SK-N-SH (cell line): ENCODE results near the gene GNPTAB. TPM values are rescaled to one million over a fixed set of nuclear protein-coding genes. Genes with fewer than 3 reads are reported as not detected.

Experiments used
- CTCF ChIA-PET: fragments of 300-600, 350-600 bp; formaldehyde crosslinking; extraction: SDS; loops from one replicate; lab custom pipeline; 2021; lab: Yijun Ruan, JAX
- POLR2A ChIA-PET: fragments of 350-600 bp; sonication (Branson Sonifier 250); formaldehyde crosslinking; extraction: SDS; loops from one replicate; lab custom pipeline; 2020; ENCODE audit warnings: antibody characterized with exemption, inconsistent platforms; lab: Yijun Ruan, JAX
- DNase-seq: peaks from one replicate; pipeline ENCODE4 v3.0.0; 2012
- H2AFZ ChIP-seq: fragments of 200-600 bp; sonication (generic); 2 replicates; pipeline ENCODE4 v1.8.1; 2016; ENCODE audit warnings: antibody characterized with exemption, mild to moderate bottlenecking, low read depth
- H3F3A ChIP-seq: fragments of 200-600 bp; sonication (generic); replicated peaks from 2 replicates; pipeline ENCODE3; 2016; ENCODE audit warnings: antibody characterized with exemption, mild to moderate bottlenecking; ENCODE audit not compliant: insufficient read depth
- H3K27ac ChIP-seq, 2 experiments: fragments of 200-500 bp in 1 of 2; fragments of 200-600 bp in 1 of 2; sonication (Bioruptor generic) in 1 of 2; sonication (generic), shearing (Covaris generic) in 1 of 2; 2 replicates each; pipeline versions ENCODE4 v1.5.1 to v1.6.1; 2014 to 2016; ENCODE audit warnings: low read depth in 2 of 2, inconsistent platforms in 1 of 2, low read length in 1 of 2, mild to moderate bottlenecking in 1 of 2, mixed read lengths in 1 of 2
- H3K27me3 ChIP-seq: fragments of 200-600 bp; sonication (generic), shearing (Covaris generic); 2 replicates; pipeline ENCODE4 v1.6.1; 2016; ENCODE audit warnings: mixed run types; ENCODE audit not compliant: insufficient read depth
- H3K36me3 ChIP-seq, 2 experiments: fragments of 200-500 bp in 1 of 2; fragments of 200-600 bp in 1 of 2; sonication (Bioruptor generic) in 1 of 2; sonication (generic) in 1 of 2; replicated peaks in 1 of 2; 2 replicates each; pipeline versions ENCODE3 to v1.5.1; 2014 to 2016; ENCODE audit warnings: low read length in 1 of 2, mild to moderate bottlenecking in 1 of 2; ENCODE audit not compliant: insufficient read depth in 2 of 2, control insufficient read depth in 1 of 2
- H3K4me1 ChIP-seq, 2 experiments: fragments of 200-500 bp in 1 of 2; fragments of 200-600 bp in 1 of 2; sonication (Bioruptor generic) in 1 of 2; sonication (generic), shearing (Covaris generic) in 1 of 2; 2 replicates each; pipeline versions ENCODE4 v1.5.1 to v1.6.1; 2014 to 2016; ENCODE audit warnings: low read depth in 1 of 2, low read length in 1 of 2, mixed run types in 1 of 2; ENCODE audit not compliant: insufficient read depth in 2 of 2, control insufficient read depth in 1 of 2
- H3K4me2 ChIP-seq: fragments of 200-600 bp; sonication (generic), shearing (Covaris generic); 2 replicates; pipeline ENCODE4 v1.6.1; 2017; ENCODE audit warnings: mixed run types
- H3K4me3 ChIP-seq, 2 experiments: fragments of 200-500 bp in 1 of 2; fragments of 200-600 bp in 1 of 2; sonication (Bioruptor generic) in 1 of 2; sonication (generic), shearing (Covaris generic) in 1 of 2; 2 replicates each; pipeline versions ENCODE4 v1.5.1 to v1.8.1; 2014 to 2016; ENCODE audit warnings: low read depth in 2 of 2, inconsistent platforms in 1 of 2, low read length in 1 of 2, mild to moderate bottlenecking in 1 of 2, mixed read lengths in 1 of 2, moderate library complexity in 1 of 2
- H3K79me2 ChIP-seq: fragments of 200-600 bp; sonication (generic); 2 replicates; pipeline ENCODE4 v1.8.1; 2017; ENCODE audit warnings: mild to moderate bottlenecking; ENCODE audit not compliant: insufficient read depth
- H3K9ac ChIP-seq: fragments of 200-600 bp; sonication (generic); 2 replicates; pipeline ENCODE4 v1.6.1; 2017; ENCODE audit warnings: mixed run types
- H3K9me2 ChIP-seq: fragments of 200-600 bp; sonication (generic); 2 replicates; pipeline ENCODE4 v1.6.1; 2017; ENCODE audit warnings: mixed run types
- H3K9me3 ChIP-seq: fragments of 200-600 bp; sonication (generic); 2 replicates; pipeline ENCODE4 v1.6.1; 2017; ENCODE audit warnings: mixed run types, mild to moderate bottlenecking, moderate library complexity
- H4K20me1 ChIP-seq: fragments of 200-600 bp; sonication (generic); 2 replicates; pipeline ENCODE4 v1.6.1; 2017; ENCODE audit warnings: mild to moderate bottlenecking, mixed run types; ENCODE audit not compliant: insufficient read depth
- ELF1 ChIP-seq: IDR thresholded peaks from 2 replicates; pipeline ENCODE4 v1.4.0; 2012
- GABPA ChIP-seq: IDR thresholded peaks from 2 replicates; pipeline ENCODE4 v1.4.0; 2012; ENCODE audit warnings: low read depth, mild to moderate bottlenecking
- IRF3 ChIP-seq: fragments of 150-350 bp; IDR thresholded peaks from 2 replicates; pipeline ENCODE4 v1.6.1; 2016; ENCODE audit warnings: mild to moderate bottlenecking, low read depth, low read length
- NRF1 ChIP-seq: IDR thresholded peaks from 2 replicates; pipeline ENCODE4 v1.6.1; 2012; ENCODE audit warnings: low read depth, mild to moderate bottlenecking, low read length
- POLR2AphosphoS5 ChIP-seq: IDR thresholded peaks from 2 replicates; pipeline ENCODE4 v1.6.1; 2012; ENCODE audit warnings: low read depth, low read length
- REST ChIP-seq: IDR thresholded peaks from 2 replicates; pipeline ENCODE4 v1.6.1; 2012; ENCODE audit warnings: mild to moderate bottlenecking, low read depth, low read length, moderate library complexity
- RXRA ChIP-seq: IDR thresholded peaks from 2 replicates; pipeline ENCODE4 v1.4.0; 2012; ENCODE audit warnings: low read depth, mild to moderate bottlenecking, borderline replicate concordance
- SIN3A ChIP-seq: IDR thresholded peaks from 2 replicates; pipeline ENCODE4 v1.6.1; 2012; ENCODE audit warnings: low read depth, mild to moderate bottlenecking, low read length, moderate library complexity, borderline replicate concordance
- TAF1 ChIP-seq: IDR thresholded peaks from 2 replicates; pipeline ENCODE4 v1.6.1; 2012; ENCODE audit warnings: low read depth, mild to moderate bottlenecking, low read length, moderate library complexity, borderline replicate concordance
- TCF12 ChIP-seq: IDR thresholded peaks from 2 replicates; pipeline ENCODE4 v1.4.0; 2012
- YY1 ChIP-seq: IDR thresholded peaks from 2 replicates; pipeline ENCODE4 v1.4.0; 2012; ENCODE audit warnings: low read depth, mild to moderate bottlenecking
- ZBTB33 ChIP-seq: IDR thresholded peaks from 2 replicates; pipeline ENCODE4 v1.4.0; 2012; ENCODE audit warnings: low read depth, borderline replicate concordance
- WGBS: methylation state at CpG from one replicate; pipeline ENCODE4 v1.1.6; 2017; ENCODE audit warnings: low lambda C conversion rate; 5-methylcytosine and 5-hydroxymethylcytosine counted together
- polyA plus RNA-seq, 3 experiments: library from polyadenylated mRNA; depleted of rRNA; stranded (reverse); fragments of >200 nt; gene quantifications; 2 replicates each; pipeline ENCODE4 v1.2.3, GENCODE V29; 2012
- TF ChIP-seq, protein P1 (sequence below): fragments of 200-600 bp; sonication (generic); IDR thresholded peaks from 2 replicates; pipeline ENCODE4 v1.6.1; 2017; ENCODE audit warnings: antibody characterized with exemption, mild to moderate bottlenecking, moderate library complexity
- TF ChIP-seq, protein P2 (sequence below): IDR thresholded peaks from 2 replicates; pipeline ENCODE4; 2012

GNPTAB gene
- polyA plus RNA-seq, 1 of the 3 experiments (the other 2 are of a cell fraction): 18.8 TPM

GRCh38 chr12:101769865-101770264, 60.9 kb downstream of the GNPTAB start:
- Histone ChIP-seq H3K9ac (no peak overlapping the region), H4K20me1 (no peaks in the 10 kb centered on the region), H3K36me3 (peaks cover 9 to 17% of the 10 kb centered on the region in 2 experiments), H2AFZ (no peak overlapping the region), H3K27ac (no peak overlapping the region), H3K4me1 (no peaks in the 10 kb centered on the region), H3K9me3 (no peaks in the 10 kb centered on the region), H3K27me3 (no peaks in the 10 kb centered on the region), H3K79me2 (no peaks in the 10 kb centered on the region), H3F3A (no peaks in the 10 kb centered on the region), H3K9me2 (no peaks in the 10 kb centered on the region), H3K4me2 (no peak overlapping the region), H3K4me3 (no peak overlapping the region)
- CTCF ChIA-PET: interaction anchor here (1.8 to 1.9 kb wide), 3 partner anchors 13 to 69 kb away, joined by 7 to 8 read pairs (median 7); partner anchors contain the start of gene GNPTAB
- WGBS: 93% methylated on average over 5 of the region's 5 CpGs
- no peak for DNase-seq
- TF ChIP-seq ELF1 (no peak), NRF1 (no peak), REST (no peak), TCF12 (no peak), IRF3 (no peak), ZBTB33 (no peak), YY1 (no peak), TAF1 (no peak), SIN3A (no peak), POLR2AphosphoS5 (no peak), GABPA (no peak), RXRA (no peak)
- TF ChIP-seq, protein P1, sequence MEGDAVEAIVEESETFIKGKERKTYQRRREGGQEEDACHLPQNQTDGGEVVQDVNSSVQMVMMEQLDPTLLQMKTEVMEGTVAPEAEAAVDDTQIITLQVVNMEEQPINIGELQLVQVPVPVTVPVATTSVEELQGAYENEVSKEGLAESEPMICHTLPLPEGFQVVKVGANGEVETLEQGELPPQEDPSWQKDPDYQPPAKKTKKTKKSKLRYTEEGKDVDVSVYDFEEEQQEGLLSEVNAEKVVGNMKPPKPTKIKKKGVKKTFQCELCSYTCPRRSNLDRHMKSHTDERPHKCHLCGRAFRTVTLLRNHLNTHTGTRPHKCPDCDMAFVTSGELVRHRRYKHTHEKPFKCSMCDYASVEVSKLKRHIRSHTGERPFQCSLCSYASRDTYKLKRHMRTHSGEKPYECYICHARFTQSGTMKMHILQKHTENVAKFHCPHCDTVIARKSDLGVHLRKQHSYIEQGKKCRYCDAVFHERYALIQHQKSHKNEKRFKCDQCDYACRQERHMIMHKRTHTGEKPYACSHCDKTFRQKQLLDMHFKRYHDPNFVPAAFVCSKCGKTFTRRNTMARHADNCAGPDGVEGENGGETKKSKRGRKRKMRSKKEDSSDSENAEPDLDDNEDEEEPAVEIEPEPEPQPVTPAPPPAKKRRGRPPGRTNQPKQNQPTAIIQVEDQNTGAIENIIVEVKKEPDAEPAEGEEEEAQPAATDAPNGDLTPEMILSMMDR: no peak
- TF ChIP-seq, protein P2, sequence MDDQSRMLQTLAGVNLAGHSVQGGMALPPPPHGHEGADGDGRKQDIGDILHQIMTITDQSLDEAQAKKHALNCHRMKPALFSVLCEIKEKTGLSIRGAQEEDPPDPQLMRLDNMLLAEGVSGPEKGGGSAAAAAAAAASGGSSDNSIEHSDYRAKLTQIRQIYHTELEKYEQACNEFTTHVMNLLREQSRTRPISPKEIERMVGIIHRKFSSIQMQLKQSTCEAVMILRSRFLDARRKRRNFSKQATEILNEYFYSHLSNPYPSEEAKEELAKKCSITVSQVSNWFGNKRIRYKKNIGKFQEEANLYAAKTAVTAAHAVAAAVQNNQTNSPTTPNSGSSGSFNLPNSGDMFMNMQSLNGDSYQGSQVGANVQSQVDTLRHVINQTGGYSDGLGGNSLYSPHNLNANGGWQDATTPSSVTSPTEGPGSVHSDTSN: no peak
- POLR2A ChIA-PET: no interaction called here
